DMS153 treated with DMSO at 0.1 percent for 48 hours (cell line): ENCODE results near the gene TTC21A.

Experiments
- DNase-seq: peaks from one replicate; lab custom pipeline; 2025; ENCODE audit not compliant: unreplicated experiment; lab: John Stamatoyannopoulos, UW

Gene TTC21A

DNA sequence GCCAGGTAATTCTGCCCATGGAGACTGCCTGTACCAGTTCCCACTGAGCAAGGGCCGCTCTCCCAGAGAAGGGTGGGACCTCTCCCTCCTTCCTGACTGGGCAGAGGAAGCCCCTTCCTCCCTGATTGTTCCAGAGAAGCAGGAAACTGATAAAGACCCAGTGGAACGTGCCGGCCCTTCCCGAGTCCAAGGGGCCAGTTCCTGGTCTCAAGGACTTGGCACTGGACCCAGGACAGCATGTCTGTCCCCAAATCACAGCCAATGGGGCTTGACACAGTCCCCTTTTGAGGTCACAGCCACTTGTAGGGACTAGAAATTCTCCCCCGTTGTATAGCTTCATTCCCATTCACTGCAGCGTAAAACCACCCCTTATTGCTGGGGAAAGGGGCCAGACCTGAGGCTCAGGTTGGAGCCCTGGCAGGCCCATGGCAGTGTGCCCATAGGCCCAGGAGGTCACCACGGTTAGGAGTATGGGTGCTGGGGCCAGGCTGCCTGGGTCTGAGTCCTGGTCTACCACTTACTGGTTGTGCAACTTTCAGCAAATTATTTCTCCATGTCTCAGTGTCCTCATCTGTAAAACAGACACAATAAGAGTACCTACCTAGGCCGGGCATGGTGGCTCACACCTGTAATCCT is 27.8 kb downstream of the TTC21A start:
- DNase-seq: no peak

DNA sequence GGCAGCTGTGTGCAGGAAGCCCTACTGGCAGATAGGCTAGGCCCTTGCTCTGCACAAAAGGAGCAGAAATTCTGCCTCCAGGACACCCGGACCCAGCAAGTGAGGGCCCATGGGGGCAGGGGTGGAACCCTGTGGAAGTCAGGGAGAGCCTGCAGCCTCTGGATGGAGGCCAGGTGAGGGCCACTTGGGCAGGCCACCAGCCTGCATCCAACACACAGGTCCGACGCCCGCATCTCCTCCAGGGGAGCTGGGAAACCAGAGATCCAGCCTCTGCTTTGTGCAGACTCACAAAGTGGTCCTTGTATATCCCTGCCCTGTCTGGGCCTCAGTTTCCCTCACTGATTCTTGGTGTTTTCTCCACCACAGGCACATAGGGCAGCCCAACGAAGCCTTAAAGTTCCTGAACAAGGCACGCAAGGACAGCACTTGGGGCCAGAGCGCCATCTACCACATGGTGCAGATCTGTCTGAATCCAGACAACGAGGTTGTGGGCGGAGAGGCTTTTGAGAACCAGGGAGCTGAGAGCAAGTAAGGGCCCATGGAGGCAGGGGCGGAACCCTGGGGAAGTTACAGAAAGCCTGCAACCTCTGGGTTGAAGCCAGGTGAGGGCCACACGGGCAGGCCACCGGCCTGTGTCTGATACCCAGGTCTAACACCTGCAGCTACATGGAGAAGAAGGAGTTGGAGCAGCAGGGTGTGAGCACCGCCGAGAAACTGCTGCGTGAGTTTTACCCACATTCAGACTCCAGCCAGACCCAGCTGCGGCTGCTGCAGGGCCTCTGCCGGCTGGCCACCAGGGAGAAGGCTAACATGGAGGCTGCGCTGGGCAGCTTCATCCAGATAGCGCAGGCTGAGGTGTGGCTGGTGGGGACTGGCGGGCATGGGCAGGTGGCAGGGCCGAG is 29.3 kb downstream of the TTC21A start:
- no peak for DNase-seq

DNA sequence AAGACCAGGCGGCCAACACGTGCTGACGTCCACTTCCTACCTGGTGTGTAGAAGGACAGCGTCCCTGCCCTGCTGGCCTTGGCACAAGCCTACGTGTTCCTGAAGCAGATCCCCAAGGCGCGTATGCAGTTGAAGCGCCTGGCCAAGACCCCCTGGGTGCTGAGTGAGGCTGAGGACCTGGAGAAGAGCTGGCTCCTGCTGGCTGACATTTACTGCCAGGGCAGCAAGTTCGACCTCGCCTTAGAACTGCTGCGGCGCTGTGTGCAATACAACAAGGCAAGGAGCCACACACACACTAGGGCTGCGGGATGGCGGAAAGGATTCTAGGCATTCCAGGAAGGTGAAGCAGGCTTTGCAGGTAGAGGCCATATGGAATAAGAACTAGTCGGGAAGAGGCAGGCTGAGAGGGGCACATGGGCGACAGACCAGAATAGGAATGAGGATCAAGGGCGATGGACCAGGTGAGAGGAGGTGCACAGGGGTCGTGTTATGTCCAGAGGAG is 30.0 kb downstream of the TTC21A start:
- no peak for DNase-seq

DNA sequence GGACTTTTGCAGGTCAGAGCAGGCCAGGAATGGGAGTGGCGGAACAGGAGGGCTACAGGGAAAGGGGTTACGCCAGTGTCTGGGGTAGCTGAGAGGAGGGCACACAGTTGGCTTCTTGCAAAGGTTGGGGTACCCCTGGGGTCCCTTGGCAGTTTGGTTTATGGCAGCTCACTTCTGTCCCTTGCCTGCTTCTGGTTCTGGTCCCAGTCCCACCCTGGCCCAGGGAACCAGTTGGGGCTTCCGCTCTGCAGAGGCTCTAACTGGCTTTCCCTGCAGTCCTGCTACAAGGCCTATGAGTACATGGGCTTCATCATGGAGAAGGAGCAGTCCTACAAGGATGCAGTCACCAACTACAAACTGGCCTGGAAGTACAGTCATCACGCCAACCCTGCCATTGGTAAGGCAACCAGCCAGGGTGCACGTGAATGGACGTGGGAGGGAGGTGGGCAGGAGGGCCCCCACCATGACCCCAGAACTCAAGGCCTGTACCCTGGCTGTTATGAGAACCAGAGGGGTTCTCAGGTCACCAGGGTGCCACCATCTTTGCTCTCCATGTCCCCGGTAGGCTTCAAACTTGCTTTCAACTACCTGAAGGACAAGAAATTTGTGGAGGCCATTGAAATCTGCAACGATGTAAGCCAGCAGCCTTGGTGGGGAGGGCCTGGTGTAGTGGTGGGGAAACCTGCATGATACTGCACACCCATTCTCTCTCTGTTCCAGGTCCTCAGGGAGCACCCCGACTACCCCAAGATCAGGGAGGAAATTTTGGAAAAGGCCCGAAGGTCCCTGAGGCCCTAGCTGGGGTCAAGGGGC is 30.7 kb downstream of the TTC21A start:
- no peak for DNase-seq

DNA sequence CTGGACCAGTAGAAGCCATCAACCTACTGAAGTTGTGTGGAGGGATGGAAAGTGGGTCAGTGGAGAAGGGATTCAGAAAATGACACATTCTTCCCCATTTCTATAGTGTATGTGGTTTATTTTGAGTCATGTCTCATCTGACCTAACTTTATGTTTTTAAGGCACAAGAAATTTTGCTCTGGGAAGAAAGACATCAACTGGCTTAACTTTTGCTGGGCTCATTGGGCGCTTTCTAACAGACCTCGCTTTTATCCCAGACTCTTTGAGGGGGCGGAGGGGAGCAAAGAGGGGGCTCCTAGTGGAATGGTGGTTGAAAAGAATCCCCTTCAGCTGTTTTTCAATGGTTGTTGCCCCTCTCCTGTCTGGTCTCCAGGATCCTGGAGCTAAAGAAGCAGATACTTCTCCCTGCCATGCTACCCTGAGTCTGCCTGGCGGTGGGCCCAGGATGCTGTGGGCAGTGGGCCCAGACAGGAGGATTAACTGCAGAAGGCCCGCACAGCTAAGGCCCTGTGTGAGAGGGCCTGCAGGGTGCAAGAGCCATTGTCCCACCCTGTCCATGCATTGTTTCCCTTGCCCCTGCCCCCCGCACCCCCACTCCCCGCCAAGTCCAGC is 31.4 kb downstream of the TTC21A start:
- DNase-seq: no peak

DNA sequence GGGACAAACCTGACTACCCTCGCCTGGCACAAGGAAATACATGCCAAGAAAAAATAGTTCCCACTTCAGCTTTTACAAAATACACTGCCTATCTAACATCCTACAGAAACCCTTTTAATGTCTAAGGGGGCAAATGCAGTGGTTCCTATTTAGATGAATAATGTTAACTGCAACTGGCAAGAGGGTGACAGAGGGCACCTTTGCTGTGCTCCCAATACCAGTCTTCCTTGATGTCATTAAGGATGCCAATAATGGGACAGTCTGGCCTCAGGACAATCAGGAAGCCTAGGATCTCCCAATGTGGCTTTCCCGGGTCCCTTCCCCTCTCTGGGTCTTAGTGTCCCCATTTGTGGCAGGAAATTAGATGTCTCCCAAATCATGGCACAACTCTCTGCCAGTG is 32.0 kb downstream of the TTC21A start:
- DNase-seq: no peak

DNA sequence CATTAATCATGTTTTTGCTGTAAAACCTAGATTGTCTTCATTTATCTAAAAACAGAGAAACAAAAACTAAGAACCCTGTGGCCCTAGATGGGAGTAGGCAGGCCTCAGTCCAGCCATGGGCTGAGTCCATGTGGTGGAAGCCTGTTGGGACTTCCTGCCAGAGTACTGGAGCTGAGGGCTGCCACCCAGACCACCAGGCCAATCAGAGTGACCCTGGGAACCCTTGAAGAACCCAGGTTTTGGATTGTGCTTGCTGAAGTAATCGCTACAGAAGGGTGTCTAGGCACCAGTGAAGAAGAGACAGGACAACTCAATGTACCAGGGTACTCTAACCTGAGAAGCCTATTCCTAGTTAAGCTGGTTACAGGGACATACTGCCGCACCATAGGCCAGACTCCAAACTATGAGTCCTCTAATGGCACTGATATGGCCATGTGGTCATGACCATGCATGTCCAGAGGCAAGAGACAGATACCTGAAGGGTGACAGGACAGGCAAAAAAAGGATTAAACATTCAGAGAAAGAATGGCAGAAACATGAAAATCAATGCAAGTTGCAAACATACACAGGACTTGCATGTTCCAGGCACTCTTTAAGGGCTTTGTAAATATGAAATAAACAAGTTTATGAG is 33.0 kb downstream of the TTC21A start:
- DNase-seq: no peak

DNA sequence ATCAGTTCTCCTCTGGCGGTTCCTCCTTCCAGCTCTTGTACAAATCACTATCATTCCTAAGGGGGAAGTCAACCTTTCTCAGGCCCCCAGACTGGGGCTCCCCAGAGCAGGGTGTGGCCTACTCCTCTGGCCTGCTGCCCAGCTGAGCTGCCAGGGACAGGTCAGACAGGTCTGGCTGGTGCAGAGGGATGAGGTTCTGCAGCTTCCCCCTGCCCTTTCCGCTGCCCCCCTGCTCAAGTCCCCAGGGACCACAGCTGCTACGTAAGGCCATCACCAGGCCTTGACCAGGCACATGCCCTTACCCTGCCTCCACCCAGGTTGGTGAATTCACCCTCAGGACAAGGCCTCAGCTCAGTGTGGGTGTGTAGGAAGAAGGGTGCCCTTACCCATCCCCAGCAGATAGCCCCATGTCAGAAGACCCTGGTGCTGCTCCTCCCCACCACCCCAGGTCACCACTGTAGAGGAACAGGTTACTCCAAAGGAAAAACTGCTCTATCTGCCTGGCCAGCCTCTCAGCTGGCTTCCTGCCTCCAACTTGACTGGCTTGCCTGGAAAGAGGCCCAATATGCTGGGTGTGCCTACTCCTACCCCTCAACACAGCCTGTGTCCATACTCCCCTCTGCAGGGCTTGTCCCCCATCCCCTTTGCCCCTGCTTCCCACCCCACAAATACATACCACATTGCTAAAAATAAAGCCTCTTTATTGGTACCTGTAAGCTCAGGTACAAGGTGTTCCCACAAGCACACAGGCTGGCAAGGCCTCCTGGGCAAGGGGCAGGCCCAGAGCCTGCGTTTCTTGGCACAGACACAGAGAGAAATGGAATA is 33.9 kb downstream of the TTC21A start:
- peak; percentile 2 for DNase-seq

DNA sequence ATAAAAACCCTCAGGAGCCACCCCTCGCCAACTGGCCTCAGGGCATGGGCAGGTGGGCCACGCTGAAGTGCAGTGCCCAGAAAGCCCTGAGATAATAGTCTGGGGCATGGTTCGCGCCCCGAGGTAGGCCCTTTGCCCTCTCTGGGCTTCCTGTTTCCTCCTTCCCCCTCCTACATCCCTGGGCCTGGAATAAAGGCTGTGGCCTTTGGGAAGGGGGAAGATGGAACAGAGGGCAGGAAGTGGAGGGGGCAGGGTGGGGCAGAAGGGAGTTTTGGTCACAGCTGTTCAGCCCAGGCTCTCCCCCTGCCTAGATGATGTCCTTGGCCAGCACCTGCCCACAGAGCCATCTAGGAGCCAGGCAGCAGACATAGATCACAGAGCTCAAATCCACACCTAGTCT is 34.6 kb downstream of the TTC21A start:
- DNase-seq: peak; percentile 3

DNA sequence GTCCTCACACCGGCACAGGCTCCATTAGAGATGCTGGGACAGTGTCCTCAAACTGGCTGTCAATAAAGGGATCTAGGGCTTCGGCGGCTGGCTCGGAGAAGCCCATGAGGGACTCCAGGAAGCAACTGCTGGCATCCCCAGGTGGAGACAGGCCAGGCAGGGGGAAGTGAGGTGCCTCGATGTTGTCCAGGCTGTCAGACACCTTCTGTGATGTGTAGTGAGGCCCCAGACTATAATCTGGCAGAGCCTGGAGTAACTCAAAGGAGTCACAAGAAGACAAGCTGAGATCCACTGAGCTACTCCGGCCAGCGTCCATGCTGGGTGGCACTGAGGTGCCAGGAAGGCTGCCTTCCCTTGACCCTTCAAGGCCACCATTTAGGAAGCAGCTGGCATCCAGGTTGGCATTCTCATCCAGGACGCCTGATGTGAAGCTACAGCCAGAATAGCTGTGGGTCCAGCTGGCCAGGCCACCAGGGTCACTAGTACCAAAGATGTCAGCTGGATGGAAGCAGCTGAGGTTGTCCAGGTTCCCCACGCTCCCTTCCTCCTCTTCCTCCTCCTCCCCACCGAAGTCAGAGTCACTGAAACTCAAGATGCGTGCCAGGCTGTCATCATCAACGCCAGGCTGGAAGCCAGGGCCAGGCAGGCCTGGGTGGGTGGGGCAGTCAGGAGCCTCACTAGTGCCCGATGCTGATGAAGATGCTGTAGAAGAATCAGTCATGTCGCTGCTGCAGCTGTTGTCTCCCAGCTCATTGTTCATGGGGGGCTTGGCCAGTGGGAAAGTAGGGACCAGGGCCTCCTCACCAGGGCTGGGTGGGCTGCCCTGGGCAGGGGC is 35.8 kb downstream of the TTC21A start:
- no peak for DNase-seq

DNA sequence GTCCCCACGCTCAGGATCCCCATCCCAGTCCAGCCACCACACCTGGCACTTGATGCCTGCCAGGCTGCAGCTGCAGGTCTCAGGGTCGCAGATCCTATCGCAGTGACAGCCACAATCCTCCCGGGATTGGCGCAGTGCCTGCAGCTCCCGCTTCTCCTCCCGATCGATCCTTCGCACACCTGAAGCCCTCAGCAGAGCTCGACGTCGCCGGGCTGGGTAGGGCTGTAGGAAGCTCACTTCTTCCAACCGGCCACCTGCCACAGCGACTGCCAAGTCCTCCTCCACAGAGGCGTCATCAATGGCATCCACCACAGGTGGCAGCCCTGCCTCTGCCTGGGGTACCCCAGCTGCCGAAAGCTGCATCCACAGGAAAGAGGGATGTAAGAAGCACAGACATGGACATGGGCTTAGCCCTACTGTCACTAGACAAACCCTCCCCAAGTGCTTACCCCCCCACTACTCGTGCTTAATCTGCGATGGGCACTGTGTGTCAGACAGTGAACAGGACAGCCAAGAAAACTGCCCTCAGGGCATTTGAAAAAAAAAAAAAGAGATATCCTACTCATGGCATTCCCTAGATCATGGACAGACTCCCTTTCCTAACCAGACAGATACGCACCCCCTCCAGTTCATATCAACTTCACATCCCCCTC is 36.7 kb downstream of the TTC21A start:
- no peak for DNase-seq

DNA sequence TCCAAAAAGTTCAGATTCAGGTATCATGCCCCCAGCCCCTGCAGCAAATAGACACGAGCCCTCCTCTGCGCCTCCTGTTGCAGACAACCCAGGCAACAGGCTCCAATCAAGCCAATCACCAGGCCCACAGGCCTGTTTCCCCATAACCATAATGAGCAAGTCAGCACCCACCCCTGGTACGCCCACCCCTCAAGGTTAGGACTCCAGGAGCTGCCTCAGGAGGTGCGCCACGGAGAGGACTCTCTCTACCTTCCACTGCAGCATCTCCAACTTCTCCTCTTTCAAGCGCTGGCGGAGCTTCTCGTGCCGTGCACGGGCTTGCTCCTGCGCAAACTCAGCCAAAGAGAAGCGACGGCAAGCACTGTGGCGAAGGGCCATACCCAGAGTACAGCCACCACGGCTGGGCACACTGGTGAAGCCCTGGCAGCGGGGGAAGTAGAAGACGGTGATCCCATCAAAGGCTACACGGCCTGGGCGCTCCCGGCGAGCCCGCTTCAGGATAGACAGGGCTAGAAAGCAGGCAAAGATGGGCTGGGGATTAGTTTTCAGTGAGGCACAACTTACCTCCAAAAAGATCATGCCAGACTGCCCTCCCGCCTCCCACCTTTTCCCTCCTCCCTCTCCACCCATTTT is 37.4 kb downstream of the TTC21A start:
- no peak for DNase-seq

DNA sequence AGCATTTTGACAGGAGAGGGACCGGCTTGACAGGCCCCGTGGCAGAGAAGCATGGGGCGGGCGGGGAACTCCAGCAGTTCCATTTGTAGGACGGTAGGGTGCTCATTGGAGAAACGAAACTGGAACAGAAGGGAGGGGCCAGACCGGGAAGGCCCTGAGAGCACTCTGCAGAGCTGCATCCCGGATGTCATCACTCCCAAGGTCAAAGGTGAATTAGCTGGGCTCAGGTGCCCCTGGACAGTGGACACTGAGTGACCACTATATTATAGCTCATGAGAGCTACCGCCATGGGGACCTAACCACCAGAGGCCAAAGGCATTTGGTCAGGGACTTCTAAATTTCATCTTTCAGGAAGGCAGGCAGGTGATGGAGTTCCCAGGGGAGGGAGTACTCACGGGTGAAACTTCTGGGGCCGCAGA is 38.6 kb downstream of the TTC21A start:
- no peak for DNase-seq

DNA sequence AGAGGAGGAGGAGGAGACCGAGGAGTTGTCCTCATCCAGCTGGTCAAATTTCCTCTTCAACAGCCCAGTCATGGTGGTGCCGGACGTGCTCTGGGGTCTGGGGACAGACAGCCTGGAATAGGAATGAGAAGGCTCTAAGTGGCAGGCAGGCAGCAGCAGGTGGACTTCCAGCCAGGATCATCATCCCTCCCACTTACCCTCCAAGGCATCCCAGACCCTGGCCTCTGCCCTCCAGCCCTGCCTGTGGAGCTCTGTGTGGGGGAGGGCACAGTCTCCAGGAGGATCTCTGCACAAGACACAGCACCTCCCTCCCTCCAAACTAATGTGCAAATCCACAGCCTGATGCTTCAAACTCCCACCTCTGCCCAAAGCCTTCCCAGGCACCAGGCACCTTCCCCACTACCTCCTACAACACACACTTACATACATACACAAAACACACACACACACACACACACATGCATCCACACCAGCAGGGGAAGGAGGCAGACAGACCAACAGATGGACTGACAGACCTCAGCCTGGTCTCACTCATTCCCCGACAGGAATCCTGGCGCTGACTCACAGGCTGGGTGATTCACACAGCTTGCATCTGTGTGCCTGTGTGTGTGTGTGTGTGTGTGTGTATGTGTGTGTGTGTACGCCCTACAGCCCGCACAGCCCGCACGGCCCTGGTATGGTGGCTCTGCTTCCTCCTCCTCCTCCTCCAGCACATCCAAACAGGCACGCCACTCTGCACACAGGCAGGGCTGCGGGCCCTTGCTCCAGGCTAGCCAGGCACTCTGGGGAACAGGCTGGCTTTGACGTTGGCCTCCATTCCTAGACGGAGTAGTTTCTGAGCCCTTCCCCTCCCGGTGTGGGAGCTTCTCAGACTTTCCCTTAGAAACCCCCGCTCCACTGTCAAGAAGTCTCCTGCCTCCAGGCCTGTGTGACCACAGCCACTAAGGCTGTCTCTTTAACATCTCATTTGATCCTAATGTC is 39.4 kb downstream of the TTC21A start:
- no peak for DNase-seq

DNA sequence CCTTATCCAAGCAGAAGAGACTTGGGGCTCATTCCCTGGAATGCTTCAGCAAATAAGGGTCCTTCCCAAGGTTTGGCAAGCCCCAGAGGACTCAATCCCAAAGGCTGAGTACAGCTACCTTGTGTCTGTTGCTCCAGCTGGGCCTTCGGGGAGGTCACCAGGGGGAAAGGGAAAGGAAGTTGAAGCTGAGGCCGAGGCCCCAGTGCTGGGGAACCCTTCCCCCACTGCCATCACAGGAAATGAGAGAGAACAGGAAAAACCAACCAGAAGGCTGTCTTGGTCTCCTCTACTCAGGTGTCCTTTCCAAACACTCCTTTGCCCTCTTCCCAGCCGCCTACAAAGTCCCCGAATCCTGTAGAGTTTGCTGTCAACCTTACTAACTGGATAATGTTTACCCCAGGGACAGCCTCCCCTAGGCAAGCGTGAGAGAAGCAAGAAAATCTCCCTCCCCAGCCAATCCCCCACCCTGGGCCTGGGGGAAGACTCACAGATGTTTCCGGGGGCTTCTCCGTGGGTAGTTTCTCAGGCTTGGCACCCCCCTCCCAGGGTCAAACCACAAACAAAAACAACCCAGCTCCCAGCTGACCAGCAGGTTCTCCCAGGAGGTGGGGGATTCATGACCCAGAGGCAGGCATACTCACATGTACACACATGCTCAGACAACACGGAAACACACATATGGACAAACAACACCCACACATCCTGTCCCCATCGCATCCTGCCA is 40.4 kb downstream of the TTC21A start:
- DNase-seq: no peak

DNA sequence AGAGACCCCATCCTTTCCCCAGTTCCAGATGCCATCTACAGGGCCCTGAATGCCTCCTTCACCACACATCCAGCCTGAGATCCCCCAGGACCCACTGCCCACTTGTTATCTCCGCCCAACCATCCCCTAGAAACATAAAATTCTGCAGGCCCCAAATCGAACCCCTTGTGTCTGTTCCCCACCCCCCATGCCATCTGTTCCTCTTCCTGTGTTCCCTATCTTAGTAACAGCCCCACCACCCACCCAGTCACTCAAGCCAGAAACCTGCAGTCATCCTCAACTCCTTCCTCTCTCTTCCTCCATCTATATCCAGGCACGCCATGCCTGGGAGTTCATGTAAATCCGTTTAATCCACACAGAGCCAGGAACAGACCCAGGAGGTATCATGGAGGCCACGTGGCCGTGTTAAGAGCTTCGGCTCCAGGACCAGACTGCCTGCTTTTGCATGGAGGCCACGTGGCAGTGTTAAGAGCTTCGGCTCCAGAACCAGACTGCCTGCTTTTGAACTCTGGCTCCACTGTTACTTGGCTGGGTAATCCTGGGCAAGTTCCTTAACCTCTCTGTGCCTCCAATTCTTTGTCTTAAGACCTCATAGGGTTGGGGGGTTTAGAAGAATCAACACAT is 41.1 kb downstream of the TTC21A start:
- no peak for DNase-seq
